BLaER1 (cell line): Measurements from ENCODE around the gene WWOX.
"Not testable (repeated sequence)": the region's sequence is repeated elsewhere in the genome, so short reads cannot be mapped to it uniquely, and the experiment has no call there.

Experiments used
- H3K27ac ChIP-seq: shearing (Covaris generic); formaldehyde crosslinking; 2 replicates; pipeline ENCODE4 v1.8.1; 2022
- H3K27me3 ChIP-seq: shearing (Covaris generic); formaldehyde crosslinking; 2 replicates; pipeline ENCODE4 v1.8.1; 2022
- H3K36me3 ChIP-seq: shearing (Covaris generic); formaldehyde crosslinking; 2 replicates; pipeline ENCODE4 v1.8.1; 2022
- H3K4me1 ChIP-seq: shearing (Covaris generic); formaldehyde crosslinking; 2 replicates; pipeline ENCODE4 v1.8.1; 2022
- H3K4me2 ChIP-seq: shearing (Covaris generic); formaldehyde crosslinking; 2 replicates; pipeline ENCODE4 v1.8.1; 2022
- H3K4me3 ChIP-seq: shearing (Covaris generic); formaldehyde crosslinking; 2 replicates; pipeline ENCODE4 v1.8.1; 2022
- H3K9ac ChIP-seq: shearing (Covaris generic); formaldehyde crosslinking; 2 replicates; pipeline ENCODE4 v1.8.1; 2022
- H3K9me3 ChIP-seq: shearing (Covaris generic); formaldehyde crosslinking; 2 replicates; pipeline ENCODE4 v1.8.1; 2022
- H4K20me1 ChIP-seq: shearing (Covaris generic); formaldehyde crosslinking; 2 replicates; pipeline ENCODE4 v1.8.1; 2022
- Cebpa-rat ChIP-seq: shearing (Covaris generic); IDR thresholded peaks from 2 replicates; pipeline ENCODE4 v1.8.1; 2022

WWOX gene

GRCh38 chr16:79250502-79251098, 1151.1 kb downstream of the WWOX start:
- H4K20me1 ChIP-seq, result no peaks in the 10 kb centered on the region
- no peak for TF ChIP-seq Cebpa-rat
- H3K27ac ChIP-seq, result no peak overlapping the region
- peaks cover 4% of the 10 kb centered on the region; the same call in 1 of the 2 replicates for H3K4me1 ChIP-seq
- no peaks in the 10 kb centered on the region for H3K27me3 ChIP-seq
- no peaks in the 10 kb centered on the region for H3K36me3 ChIP-seq
- H3K9ac ChIP-seq, result no peak overlapping the region
- no peak overlapping the region for H3K4me3 ChIP-seq
- H3K9me3 ChIP-seq, result no peaks in the 10 kb centered on the region
- no peak overlapping the region for H3K4me2 ChIP-seq

DNA sequence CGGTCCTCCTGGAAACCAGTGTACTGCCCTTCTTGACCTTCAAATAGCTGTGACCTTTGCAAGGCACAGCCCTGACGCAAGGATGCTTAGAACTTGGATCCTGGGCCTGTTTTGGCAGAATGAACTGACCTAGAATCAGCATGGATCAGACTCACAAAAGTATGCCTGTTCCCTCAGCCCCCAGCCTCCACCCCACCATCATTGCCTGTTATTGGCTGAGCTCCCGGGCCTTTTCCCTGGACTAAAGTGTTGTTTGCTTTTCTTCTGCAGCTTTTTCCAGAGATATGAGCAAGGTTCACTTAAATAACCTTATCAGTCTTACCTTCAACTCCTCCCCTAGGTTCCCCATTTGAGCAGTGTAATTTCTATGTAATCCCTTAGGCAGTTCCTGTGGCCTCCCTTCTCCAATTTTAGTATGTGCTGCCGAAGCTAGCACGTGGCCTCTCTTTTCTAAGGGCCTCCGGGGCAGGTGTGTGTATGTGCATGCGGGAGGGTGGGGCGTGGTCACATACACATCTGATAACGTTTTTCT, 1153.7 kb downstream of the WWOX start:
- Histone ChIP-seq H3K4me1 (no peaks in the 10 kb centered on the region), H3K36me3 (no peaks in the 10 kb centered on the region), H3K4me2 (no peak overlapping the region), H3K27me3 (no peaks in the 10 kb centered on the region), H3K27ac (no peak overlapping the region), H3K9me3 (no peaks in the 10 kb centered on the region), H3K4me3 (no peak overlapping the region), H4K20me1 (no peaks in the 10 kb centered on the region), H3K9ac (no peak overlapping the region)
- TF ChIP-seq Cebpa-rat, result no peak

DNA sequence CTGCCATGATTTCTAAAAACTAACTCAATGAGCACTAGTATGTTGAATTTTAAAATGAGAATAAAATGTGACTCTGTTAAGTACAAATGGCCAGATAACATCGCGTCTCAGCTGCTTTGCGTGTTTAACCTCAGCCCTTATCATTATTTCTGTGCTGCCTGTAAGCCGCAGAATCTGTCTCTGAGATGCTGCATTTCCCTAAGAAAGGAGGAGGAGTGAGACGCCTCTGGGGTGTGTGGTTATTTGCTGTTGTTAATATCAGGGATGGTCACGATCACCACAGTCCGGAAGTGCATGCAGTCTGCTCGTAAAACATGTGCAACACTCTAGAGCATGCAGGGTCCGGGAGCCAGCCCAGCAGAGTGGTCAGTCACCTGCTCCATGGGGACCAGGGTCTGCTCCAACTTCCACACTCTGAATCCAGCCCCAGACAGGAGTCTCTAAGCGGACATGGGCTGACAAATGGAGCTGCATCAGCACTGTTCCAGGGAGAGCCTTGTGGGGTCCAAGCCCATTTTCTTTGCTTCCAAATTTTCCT, 1158.6 kb downstream of the WWOX start:
- no peaks in the 10 kb centered on the region for H3K36me3 ChIP-seq
- no peak overlapping the region for H3K4me3 ChIP-seq
- no peak overlapping the region for H3K9ac ChIP-seq
- no peaks in the 10 kb centered on the region for H4K20me1 ChIP-seq
- no peaks in the 10 kb centered on the region for H3K9me3 ChIP-seq
- TF ChIP-seq Cebpa-rat, result no peak
- no peaks in the 10 kb centered on the region for H3K4me1 ChIP-seq
- no peak overlapping the region for H3K27ac ChIP-seq
- H3K4me2 ChIP-seq, result no peak overlapping the region
- H3K27me3 ChIP-seq, result no peaks in the 10 kb centered on the region

- H3K4me2 ChIP-seq, H3K4me1 ChIP-seq, H3K4me3 ChIP-seq, H4K20me1 ChIP-seq, H3K27ac ChIP-seq, H3K36me3 ChIP-seq, H3K9ac ChIP-seq, H3K9me3 ChIP-seq, H3K27me3 ChIP-seq: not testable (repeated sequence)
Observed at GRCh38 chr16:79260890-79261289, 1161.4 kb downstream of the WWOX start.

- H3K4me3 ChIP-seq, result no peak overlapping the region
- H3K4me2 ChIP-seq, result no peak overlapping the region
- no peak overlapping the region for H3K27ac ChIP-seq
- H4K20me1 ChIP-seq, result no peaks in the 10 kb centered on the region
- H3K36me3 ChIP-seq, result no peaks in the 10 kb centered on the region
- no peak for TF ChIP-seq Cebpa-rat
- H3K27me3 ChIP-seq, result no peaks in the 10 kb centered on the region
- H3K9ac ChIP-seq, result no peak overlapping the region
- no peaks in the 10 kb centered on the region for H3K4me1 ChIP-seq
- no peaks in the 10 kb centered on the region for H3K9me3 ChIP-seq
Observed at GRCh38 chr16:79261481-79261940, 1162.1 kb downstream of the WWOX start.

DNA sequence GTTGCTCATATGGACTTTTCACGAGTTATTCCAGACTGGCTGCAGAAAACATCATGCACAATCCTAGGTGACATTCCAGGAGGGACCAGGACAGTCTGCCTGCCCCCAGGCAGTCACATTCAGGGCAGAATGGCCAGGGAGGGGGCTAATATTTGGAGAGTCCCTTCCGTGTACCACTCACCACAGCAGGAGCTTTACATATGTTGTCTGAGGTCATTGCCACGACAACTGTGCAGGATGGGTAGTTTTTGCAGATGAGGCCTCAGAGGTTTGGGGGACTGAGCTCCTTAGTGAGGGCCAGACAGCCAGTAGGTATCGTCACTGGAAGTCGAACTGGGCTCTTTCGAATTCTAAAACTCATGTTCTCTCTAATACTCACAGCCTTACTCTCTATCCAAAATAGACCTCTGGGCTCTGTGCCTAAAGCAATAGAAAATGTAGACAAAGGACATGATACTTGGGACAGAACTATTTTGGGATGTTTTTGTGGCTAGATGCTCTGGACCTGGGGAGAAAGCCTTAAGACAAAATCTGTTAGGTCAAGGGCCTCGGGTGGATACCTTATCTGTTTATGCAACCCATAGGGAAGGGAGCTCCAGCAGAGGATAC, 1162.6 kb downstream of the WWOX start:
- Histone ChIP-seq H3K4me1 (no peaks in the 10 kb centered on the region), H3K9ac (no peak overlapping the region), H3K4me3 (no peak overlapping the region), H3K9me3 (no peaks in the 10 kb centered on the region), H4K20me1 (no peaks in the 10 kb centered on the region), H3K27ac (no peak overlapping the region), H3K4me2 (no peak overlapping the region), H3K36me3 (no peaks in the 10 kb centered on the region), H3K27me3 (no peaks in the 10 kb centered on the region)
- TF ChIP-seq Cebpa-rat, result no peak
